Vagina (tissue), 2 donors: ENCODE results near the gene FIGNL1. TPM values are rescaled to one million over a fixed set of nuclear protein-coding genes. Genes with fewer than 3 reads are reported as not detected.

Experiments used
- DNase-seq, 2 donors: peaks; one replicate each; pipeline ENCODE4 v3.0.0-alpha.2; 2017; ENCODE audit errors: extremely low spot score in 2 of 2
- H3K27ac ChIP-seq: fragments of 200-600 bp; sonication (generic); one replicate; pipeline ENCODE4 v1.5.1; 2019
- H3K27me3 ChIP-seq: fragments of 200-600 bp; sonication (generic); one replicate; pipeline ENCODE4 v1.5.1; 2019
- H3K36me3 ChIP-seq, 2 donors: fragments of 200-600 bp; sonication (generic); one replicate each; pipeline ENCODE4 v1.5.1; 2017 to 2019
- H3K4me1 ChIP-seq: fragments of 200-600 bp; sonication (generic); one replicate; pipeline ENCODE4 v1.5.1; 2019
- H3K4me3 ChIP-seq, 2 donors: fragments of 200-600 bp; sonication (generic); 1 replicate in 1 of 2; 2 replicates in 1 of 2; pipeline ENCODE4 v1.5.1; 2016 to 2019
- H3K9me3 ChIP-seq: fragments of 200-600 bp; sonication (generic); one replicate; pipeline ENCODE4 v1.5.1; 2019
- POLR2A ChIP-seq, 2 donors: fragments of 450-650 bp; IDR thresholded peaks; one replicate each; pipeline ENCODE4 v1.6.1; 2017; ENCODE audit warnings: antibody characterized with exemption in 2 of 2, mild to moderate bottlenecking in 2 of 2, moderate library complexity in 2 of 2
- POLR2AphosphoS5 ChIP-seq, 2 donors: sonication (generic); formaldehyde crosslinking; IDR thresholded peaks; one replicate each; pipeline ENCODE4 v1.9.0; 2017; ENCODE audit warnings: antibody characterized with exemption in 2 of 2, mild to moderate bottlenecking in 2 of 2, low read depth in 1 of 2; ENCODE audit not compliant: insufficient read depth in 1 of 2
- intact Hi-C: fragments of 100-400 bp; cut with DNase I; formaldehyde crosslinking; loops from one replicate; pipeline ENCODE4 v1.15.1; 2023
- total RNA-seq: library from RNA; depleted of rRNA; stranded (reverse); fragments of >200 nt; gene quantifications from one replicate; pipeline ENCODE4 v1.2.3, GENCODE V29; 2016
- TF ChIP-seq, protein P1 (sequence below), 3 experiments: fragments of 450-650 bp in 2 of 3; fragments of 200-600 bp in 1 of 3; sonication (generic) in 1 of 3; IDR thresholded peaks; one replicate each; pipeline ENCODE4 v1.5.1; 2017 to 2019; ENCODE audit warnings: antibody characterized with exemption in 3 of 3, mild to moderate bottlenecking in 2 of 3, moderate library complexity in 2 of 3

Gene FIGNL1
- total RNA-seq, 1 donor from 2014 or later, result 7.9 TPM

DNA sequence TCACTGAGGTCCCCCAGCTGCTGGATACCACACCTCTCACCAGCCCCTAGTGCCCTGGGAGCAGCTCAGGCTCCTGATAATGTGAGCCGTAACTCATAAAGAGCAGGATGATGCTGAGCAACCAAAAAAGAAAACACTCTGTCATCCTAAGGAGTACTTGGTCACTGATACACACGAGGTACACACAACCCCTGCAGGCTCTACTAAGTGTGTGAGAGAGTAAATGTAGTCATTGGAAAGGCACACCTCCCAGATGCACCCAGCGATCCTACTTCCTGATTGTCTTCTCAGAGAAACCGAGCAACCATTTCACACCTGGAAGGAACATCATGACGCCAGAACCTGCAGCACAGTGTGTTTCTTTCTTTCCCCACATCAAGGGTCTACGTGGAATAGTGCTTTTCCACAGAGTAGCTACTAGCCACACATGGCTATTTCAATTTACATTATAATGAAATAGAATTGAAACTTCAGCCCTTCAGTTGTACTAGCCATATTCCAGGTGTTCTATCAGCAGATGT is 34.2 kb downstream of the FIGNL1 start:
- Histone ChIP-seq H3K4me1 (no peaks in the 10 kb centered on the region), H3K9me3 (no peaks in the 10 kb centered on the region), H3K36me3 (no peaks in the 10 kb centered on the region), H3K27me3 (no peaks in the 10 kb centered on the region), H3K27ac (no peak overlapping the region), H3K4me3 (no peak overlapping the region)
- TF ChIP-seq, protein P1, sequence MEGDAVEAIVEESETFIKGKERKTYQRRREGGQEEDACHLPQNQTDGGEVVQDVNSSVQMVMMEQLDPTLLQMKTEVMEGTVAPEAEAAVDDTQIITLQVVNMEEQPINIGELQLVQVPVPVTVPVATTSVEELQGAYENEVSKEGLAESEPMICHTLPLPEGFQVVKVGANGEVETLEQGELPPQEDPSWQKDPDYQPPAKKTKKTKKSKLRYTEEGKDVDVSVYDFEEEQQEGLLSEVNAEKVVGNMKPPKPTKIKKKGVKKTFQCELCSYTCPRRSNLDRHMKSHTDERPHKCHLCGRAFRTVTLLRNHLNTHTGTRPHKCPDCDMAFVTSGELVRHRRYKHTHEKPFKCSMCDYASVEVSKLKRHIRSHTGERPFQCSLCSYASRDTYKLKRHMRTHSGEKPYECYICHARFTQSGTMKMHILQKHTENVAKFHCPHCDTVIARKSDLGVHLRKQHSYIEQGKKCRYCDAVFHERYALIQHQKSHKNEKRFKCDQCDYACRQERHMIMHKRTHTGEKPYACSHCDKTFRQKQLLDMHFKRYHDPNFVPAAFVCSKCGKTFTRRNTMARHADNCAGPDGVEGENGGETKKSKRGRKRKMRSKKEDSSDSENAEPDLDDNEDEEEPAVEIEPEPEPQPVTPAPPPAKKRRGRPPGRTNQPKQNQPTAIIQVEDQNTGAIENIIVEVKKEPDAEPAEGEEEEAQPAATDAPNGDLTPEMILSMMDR (IDR thresholded peaks at IDR 0.05), result no peak
- TF ChIP-seq POLR2AphosphoS5 (IDR thresholded peaks at IDR 0.05; ENCODE audit: insufficient read depth in 1 of 2, low read depth in 1 of 2) (no peak), POLR2A (IDR thresholded peaks at IDR 0.05) (no peak)
- intact Hi-C loops, result no loop called here
- DNase-seq, result no peak

DNA sequence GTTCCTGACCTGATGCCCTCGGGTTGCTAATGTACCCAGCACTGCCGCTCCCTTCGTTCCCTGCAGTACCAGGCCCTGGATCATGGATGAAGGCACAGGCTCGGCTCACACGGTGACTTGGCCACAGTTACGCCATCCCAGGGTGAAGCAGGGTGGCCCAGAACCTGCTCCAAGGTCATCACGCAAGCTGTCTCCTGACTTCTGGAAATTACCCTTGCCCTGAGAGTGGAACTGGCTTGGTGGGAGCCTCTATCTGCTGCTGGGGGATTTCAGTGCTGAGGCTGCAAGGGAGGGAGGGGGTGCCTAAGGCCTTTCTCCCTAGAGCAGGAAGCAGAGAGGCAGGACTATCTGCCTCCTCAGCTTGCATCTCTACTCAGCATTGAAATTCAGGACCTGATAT is 36.6 kb downstream of the FIGNL1 start:
- TF ChIP-seq POLR2AphosphoS5 (IDR thresholded peaks at IDR 0.05; ENCODE audit: insufficient read depth in 1 of 2, low read depth in 1 of 2), result no peak
- H3K4me1 ChIP-seq, result no peaks in the 10 kb centered on the region
- intact Hi-C loops, result no loop called here
- no peak overlapping the region for H3K27ac ChIP-seq
- no peaks in the 10 kb centered on the region for H3K27me3 ChIP-seq
- H3K9me3 ChIP-seq, result no peaks in the 10 kb centered on the region
- no peak overlapping the region for H3K4me3 ChIP-seq
- DNase-seq, result no peak
- no peaks in the 10 kb centered on the region for H3K36me3 ChIP-seq

DNA sequence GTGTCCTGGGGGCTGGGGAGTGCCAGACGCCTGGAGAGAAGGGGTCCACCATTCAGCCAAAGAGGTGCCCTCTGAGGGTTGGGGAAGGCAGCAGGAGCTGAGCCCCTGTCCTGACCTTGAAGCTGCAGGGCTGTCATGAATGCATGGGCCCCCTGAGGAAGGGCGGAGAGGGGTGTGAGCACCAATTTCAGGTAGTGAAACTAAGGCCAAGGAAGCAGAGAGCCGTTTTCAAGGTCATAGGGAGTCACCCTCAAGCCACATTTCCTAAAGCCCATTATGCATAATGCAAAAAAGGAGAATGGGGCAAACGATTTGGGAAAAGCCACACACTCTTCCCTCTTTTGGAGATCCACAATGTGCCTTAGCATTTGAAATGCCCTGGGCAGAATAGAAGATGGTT is 37.2 kb downstream of the FIGNL1 start:
- TF ChIP-seq, protein P1 (IDR thresholded peaks at IDR 0.05), result no peak
- TF ChIP-seq POLR2A (IDR thresholded peaks at IDR 0.05) (no peak), POLR2AphosphoS5 (IDR thresholded peaks at IDR 0.05; ENCODE audit: insufficient read depth in 1 of 2, low read depth in 1 of 2) (no peak)
- DNase-seq, result no peak
- no peaks in the 10 kb centered on the region for H3K36me3 ChIP-seq
- no peak overlapping the region for H3K4me3 ChIP-seq
- no peak overlapping the region for H3K27ac ChIP-seq
- H3K9me3 ChIP-seq, result no peaks in the 10 kb centered on the region
- H3K4me1 ChIP-seq, result no peaks in the 10 kb centered on the region
- intact Hi-C loops, result no loop called here
- H3K27me3 ChIP-seq, result no peaks in the 10 kb centered on the region

DNA sequence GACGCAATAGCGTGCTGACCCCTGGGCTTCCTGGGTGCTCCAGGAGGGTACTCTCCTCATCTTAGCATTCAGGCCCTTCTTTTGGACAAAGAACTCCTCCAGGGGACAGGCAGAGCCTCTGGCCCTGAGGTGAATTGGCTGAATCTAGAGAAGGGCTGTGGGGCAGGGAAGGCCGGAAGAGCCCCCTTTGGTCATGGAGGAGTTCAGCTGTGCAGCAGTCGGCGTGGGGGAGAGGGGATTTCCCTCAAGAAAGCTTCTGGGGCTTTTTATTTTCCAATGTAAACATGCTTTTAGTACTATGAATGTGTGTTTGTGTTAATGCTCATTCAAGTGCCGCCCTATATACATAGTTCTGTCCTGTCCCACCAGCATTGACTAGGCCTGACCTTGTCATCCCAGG is 38.8 kb downstream of the FIGNL1 start:
- TF ChIP-seq POLR2A (IDR thresholded peaks at IDR 0.05) (no peak), POLR2AphosphoS5 (IDR thresholded peaks at IDR 0.05; ENCODE audit: insufficient read depth in 1 of 2, low read depth in 1 of 2) (no peak)
- TF ChIP-seq, protein P1 (IDR thresholded peaks at IDR 0.05), result no peak
- no peak overlapping the region for H3K4me3 ChIP-seq
- intact Hi-C loops, result no loop called here
- no peaks in the 10 kb centered on the region for H3K27me3 ChIP-seq
- H3K36me3 ChIP-seq, result no peaks in the 10 kb centered on the region
- no peaks in the 10 kb centered on the region for H3K9me3 ChIP-seq
- DNase-seq, result no peak
- no peak overlapping the region for H3K27ac ChIP-seq
- no peaks in the 10 kb centered on the region for H3K4me1 ChIP-seq

DNA sequence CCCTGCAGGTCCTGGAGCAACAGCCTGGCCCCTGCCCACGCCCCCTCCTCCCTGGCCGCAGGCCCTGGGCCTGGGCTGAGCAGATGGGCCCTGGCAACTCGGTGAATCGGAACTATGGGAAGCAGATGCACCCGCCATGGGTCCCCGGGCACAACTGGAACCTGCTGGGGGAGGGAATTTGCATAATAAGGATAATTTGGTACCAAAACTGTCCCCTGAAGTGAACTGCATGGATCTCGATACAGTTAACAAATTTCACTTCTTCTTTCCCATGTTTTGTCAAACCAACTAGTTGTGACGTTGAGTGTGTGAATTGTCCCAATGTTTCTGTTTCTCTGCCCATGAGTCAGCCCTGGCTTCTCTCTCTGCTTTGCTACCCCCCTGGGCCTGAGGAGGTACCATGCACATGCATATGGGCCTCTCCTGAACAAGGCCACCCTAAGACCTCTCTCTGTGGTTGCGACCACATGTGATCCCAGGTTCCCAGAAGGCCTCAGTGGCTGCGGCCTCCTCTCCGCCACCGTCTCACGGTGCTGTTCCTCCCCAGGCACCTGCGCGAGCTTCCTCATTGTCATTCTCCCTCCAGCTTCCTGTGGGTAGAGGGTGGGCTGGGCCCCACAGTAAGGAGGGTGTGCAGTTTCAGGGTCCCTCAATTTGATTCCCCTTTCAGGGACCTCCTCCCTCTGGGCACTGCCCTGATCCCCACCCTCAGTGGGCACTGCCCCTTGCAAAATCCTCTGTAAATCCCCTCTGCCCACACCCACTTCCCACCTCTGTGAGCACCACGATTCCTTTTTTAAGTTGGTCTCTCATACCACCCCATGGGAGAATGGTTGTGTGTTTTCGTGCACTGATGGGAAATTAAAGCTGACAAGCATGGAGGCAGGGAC is 40.0 kb downstream of the FIGNL1 start:
- Histone ChIP-seq H3K9me3 (no peaks in the 10 kb centered on the region), H3K4me3 (no peak overlapping the region), H3K27ac (no peak overlapping the region), H3K27me3 (no peaks in the 10 kb centered on the region), H3K36me3 (no peaks in the 10 kb centered on the region), H3K4me1 (no peaks in the 10 kb centered on the region)
- DNase-seq, result no peak
- TF ChIP-seq POLR2AphosphoS5 (IDR thresholded peaks at IDR 0.05; ENCODE audit: insufficient read depth in 1 of 2, low read depth in 1 of 2) (no peak), POLR2A (IDR thresholded peaks at IDR 0.05) (no peak)
- TF ChIP-seq, protein P1 (IDR thresholded peaks at IDR 0.05), result no peak
- intact Hi-C loops, result no loop called here
